ENCODE measurements around the gene PINLYP.

The PINLYP gene

GRCh38 chr19:43548706-43549105 is 26.9 kb upstream of the PINLYP start:
- no peak for DNase-seq (ENCODE audit: low read depth)

GRCh38 chr19:43551399-43552197 is 24.0 kb upstream of the PINLYP start:
- DNase-seq (ENCODE audit: low read depth): no peak

GRCh38 chr19:43552198-43552450 is 23.5 kb upstream of the PINLYP start:
- no peak for DNase-seq (ENCODE audit: low read depth)

DNA sequence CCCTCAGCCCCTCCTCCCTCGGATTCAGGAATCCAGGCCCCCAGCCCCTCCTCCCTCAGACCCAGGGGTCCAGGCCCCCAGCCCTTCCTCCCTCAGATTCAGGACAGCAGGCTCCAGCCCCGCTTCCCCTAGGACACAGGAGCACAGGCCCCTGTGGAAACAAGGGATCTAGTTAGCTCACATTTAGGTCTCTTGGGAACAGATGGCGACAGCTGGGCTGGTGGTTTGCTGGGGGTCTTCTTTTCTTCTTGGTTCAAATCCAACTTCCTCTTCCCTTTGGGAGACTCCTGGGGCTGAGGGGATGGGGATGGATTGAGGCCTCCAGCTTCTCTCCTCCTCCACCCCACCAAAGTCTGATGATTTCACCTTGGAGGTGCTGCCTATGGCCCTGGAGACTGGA is 23.0 kb upstream of the PINLYP start:
- no peak for DNase-seq (ENCODE audit: low read depth)

GRCh38 chr19:43553656-43554055 is 21.9 kb upstream of the PINLYP start:
- DNase-seq (ENCODE audit: low read depth): no peak

DNA sequence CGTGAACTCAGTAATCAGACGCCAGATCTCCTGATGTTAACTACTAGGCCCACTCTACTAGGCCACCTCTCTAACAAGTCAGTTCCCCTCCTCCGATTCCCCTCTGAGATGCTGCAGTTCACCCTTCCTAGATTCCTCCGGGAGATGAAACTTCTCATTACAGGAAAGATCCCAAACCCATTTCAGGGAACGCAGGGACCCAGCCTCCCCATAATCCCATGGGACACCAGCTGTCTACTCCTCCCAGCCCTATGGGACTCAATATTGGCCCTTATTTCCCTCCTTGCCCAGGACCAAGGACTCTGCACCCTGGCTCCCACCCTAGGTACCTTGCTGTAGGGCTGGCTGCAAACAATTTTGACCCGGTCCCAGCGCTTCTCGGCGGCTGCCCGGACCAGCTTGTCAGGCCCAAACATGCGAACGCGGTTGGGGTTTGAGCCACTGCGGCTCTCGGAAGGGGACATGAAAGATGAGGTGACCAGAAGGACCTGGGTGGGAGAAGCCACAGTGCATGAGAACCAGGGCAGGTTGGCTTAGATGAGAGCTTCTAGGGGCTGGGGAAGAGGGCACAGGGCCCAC is 21.2 kb upstream of the PINLYP start:
- DNase-seq (ENCODE audit: low read depth): no peak

DNA sequence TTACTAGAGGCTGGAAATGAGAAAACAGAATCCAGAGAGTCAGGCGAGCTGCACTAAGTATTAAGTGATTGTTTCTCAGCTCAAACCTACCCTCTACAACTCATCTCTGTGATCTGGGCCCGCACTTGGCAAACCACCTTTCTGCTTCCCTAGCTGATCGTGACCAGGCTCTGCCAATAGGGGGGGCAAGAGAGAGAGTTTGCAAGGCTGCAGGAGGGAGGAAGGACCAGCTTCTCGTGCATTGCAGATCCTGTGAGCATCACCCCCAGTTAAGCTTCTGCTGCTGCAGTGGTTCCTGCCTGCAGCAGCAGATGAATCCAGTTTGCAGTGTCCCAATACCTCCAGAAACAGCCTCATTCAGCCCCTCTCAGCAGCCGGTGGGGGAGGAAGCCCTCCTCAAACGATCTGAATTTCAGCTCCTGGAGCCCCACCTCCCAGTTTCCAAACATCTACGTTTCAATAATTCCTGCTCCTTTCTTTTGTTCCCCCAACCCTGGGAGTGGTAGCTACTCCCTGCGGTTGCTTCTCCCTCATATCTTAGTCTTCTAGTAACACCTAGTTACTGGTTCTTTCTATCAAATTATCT is 20.3 kb upstream of the PINLYP start:
- no peak for DNase-seq (ENCODE audit: low read depth)

GRCh38 chr19:43560687-43561086 is 14.9 kb upstream of the PINLYP start:
- DNase-seq (ENCODE audit: low read depth): no peak

DNA sequence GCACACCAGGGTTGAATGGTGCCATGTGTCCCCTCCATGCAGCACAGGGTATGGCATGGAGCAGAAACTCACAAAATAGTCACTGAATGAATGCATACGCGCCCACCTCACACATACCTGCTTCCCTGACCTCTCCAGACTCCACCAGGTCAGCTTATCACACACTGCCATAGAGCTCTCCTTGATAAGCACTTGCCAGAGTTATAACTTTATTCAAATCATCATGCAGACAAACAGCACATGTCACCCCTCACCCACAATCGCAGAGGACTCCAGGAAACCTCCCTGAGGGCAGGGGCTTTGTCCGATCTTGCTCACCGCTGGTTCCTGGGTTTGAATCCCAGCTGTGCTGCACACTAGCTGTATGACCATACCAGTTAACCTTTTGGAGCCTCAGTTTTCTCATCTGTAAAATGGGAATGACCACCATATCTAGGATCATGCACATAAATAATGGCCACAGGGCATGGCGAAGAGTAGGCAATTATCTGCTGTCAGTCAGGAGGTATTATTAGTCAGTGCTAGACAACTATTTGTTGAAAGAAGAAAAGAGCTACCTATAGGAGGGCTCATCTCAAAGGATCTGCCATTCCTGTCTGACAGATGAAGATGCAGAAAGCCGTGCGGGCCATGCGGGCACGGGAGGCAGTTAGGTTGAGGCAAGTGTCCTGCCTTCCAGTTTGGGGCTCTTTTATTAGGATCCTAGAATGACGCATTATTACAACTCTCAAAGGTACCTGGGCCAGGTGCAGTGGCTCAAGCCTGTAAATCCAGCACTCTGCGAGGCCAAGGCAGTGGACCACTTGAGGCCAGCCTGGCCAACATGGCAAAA is 14.2 kb upstream of the PINLYP start:
- DNase-seq (ENCODE audit: low read depth): no peak

GRCh38 chr19:43562226-43562697 is 13.3 kb upstream of the PINLYP start:
- no peak for DNase-seq (ENCODE audit: low read depth)

GRCh38 chr19:43562698-43563241 is 12.8 kb upstream of the PINLYP start:
- DNase-seq (ENCODE audit: low read depth): peak; percentile 56

GRCh38 chr19:43563816-43564457 is 11.7 kb upstream of the PINLYP start:
- no peak for DNase-seq (ENCODE audit: low read depth)

DNA sequence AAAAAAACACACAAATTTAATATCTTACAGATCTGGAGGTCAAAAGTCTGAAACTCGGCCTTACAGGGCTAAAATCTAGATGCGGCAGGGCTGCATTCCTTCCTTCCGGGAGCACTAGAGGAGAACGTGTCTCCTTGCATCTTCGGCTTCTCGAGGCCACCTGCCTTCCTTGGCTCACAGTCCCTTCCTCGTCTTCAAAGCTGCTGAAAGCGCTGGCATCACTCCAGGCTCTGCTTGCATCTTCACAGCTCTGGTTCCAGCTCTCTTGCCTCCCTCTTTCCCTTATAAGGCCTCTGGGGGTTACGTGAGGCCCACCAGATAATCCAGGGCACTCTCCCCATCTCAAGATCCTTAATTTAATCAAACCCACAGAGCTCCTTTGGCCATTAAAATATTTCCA is 10.8 kb upstream of the PINLYP start:
- no peak for DNase-seq (ENCODE audit: low read depth)

DNA sequence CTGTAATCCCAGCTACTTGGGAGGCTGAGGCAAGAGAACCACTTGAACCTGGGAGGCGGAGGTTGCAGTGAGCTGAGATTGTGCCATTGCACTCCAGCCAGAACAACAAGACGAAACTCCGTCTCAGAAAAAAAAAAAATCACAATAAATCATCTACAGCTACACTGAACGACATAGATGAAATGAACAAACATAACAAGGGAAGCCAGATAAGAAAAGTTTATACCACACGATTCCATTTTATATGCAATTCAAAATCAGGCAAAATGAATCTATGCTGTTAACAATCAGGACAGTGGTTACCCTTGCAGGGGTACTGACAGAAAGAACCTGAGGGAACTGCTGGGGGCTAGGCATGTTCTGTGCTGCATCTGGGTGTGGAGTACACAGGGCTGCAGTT is 5.9 kb upstream of the PINLYP start:
- no peak for DNase-seq (ENCODE audit: low read depth)

- no peak for DNase-seq (ENCODE audit: low read depth)
These were observed 5.3 kb upstream of the PINLYP start for GRCh38 chr19:43570174-43570791.

DNA sequence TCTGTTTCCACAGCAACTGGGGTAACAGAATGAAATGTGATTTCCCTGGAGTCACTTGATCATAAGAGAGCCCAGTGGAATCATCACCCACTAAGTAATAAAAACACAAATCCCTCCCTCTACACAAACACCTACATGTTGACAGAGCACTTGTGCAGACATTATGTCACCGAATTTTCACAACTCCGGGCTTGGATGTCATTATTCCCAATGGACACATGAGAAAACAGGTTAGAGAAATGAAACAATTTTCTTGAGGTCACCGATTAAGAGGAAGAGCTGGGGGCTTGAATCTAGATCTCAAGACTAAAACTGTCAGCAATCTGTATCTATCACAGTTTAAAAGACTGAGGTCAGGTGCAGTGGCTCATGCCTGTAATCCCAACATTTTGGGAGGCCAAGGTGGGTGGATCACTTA is 3.4 kb upstream of the PINLYP start:
- no peak for DNase-seq (ENCODE audit: low read depth)

- DNase-seq (ENCODE audit: low read depth): no peak
These were observed 1.0 kb upstream of the PINLYP start for GRCh38 chr19:43574424-43575155.

DNA sequence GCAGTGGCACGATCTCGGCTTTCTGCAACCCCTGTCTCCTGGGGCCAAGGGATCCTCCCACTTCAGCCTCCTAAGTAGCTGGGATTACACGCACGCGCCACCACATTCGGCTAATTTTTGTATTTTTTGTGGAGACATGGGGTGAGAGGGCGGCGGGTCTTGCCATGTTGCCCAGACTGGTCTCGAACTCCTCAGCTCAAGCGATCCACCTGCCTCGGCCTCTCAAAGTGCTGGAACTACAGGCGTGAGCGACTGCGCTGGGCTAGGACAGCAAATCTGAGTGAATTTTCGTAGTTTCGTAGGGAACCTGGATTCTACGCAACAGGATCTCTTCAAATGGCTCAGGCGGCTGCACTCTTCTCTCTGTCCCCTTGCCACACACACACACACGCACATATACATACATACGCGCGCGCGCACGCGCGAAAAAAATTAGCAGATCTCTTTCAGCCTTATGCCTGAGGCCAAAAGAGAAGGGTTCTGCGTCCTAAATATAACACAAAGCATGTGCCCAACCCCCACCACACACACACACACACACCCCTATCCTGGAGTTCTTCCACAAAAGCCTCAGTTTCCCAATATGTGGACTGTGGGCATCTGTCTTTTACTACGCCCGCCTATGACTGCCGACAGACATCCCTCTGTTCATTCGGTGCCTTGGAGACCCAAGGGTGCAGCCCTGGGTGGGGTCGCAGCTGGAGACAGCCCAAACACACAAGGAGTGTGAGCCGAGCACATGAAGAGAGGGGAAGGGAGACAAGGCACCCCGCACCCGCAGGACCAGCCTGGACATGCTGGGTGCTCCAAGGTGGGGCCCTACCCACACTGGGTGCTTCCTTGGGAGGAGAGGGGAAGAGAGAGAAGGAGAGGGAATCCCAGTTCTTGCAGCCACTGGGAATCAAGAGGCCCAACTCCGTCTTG is 616 bp downstream of the PINLYP start:
- no peak for DNase-seq (ENCODE audit: low read depth)

DNA sequence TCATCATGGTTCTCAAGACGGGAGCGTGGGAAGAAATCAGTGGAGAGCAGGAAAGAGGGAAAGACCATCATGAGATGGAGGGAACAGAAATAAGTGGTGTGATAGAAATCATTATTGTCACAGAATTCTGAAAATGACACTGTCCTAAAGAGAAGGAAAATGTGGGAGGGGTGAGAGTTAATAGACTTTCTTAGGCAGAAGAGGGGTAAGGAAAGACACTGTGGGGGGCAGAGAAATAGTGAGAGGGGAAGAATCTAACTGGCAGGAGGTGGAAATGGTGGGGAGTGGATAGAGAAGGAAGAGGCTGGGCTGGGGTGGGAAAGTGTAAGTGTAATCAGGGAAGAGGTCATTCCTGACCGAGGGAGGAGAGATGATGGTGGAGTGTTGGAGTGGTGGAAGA is 3.2 kb downstream of the PINLYP start:
- DNase-seq (ENCODE audit: low read depth): no peak

DNA sequence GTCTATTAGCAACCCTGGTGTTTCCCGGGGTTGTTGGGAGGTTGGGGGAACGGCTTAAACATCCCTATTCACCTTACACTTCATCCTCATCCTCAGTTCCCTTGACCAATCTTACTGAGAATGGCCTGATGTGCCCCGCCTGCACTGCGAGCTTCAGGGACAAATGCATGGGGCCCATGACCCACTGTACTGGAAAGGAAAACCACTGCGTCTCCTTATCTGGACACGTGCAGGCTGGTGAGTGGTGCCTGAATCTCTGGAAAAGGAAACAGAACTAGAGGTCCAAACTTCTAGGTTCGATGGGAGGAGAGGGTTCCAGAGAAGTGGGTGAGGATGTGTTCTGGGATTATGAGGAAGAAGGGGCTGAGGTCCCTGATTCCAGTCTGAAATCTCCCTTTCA is 5.9 kb downstream of the PINLYP start:
- no peak for DNase-seq (ENCODE audit: low read depth)
